ENCODE measurements around the gene CRIP2. TPM values are rescaled to one million over a fixed set of nuclear protein-coding genes. Genes with fewer than 3 reads are reported as not detected.

CRIP2 gene
- total and polyA plus RNA-seq, 7 experiments from 2014 or later = 0.65 to 180 (median 21.1) TPM

DNA sequence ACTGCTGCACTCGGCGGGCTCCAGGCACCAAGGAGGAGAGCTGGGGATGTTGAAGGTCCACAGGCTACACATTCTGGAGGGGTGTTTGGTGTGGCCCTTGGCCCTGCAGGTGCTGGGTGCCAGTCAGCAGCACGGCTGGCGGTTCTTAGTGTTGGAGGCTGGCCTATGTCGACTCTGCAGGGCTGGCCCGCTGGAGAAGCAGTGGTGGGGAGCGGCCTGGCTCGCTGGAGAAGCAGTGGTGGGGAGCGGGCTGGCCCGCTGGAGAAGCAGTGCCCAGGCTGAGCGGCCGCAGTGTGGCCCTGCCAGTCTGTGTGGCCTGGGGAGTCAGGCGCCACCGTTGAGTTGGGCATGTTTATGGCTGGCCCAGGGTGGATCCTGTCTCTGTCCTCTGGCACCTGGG, 27.6 kb upstream of the CRIP2 start:
- POLR2A ChIA-PET = interaction anchor here (1.2 kb wide), 1 partner anchor 43 kb away, joined by 4 read pairs; no protein-coding TSS in a partner anchor
- Histone ChIP-seq H3K9me3 (ENCODE audit: control insufficient read depth in 2 of 3, low read length in 3 of 3) (no peaks in the 10 kb centered on the region), H3K4me1 (ENCODE audit: control insufficient read depth in 2 of 2, insufficient read depth in 2 of 2, low read length in 2 of 2) (no peaks in the 10 kb centered on the region), H3K27ac (ENCODE audit: low read depth, low read length) (no peak overlapping the region), H3K4me3 (ENCODE audit: low read length) (no peak overlapping the region), H3K36me3 (ENCODE audit: control insufficient read depth in 2 of 3, insufficient read depth in 3 of 3, low read length in 3 of 3) (peaks cover 0 to 33% (median 0%) of the 10 kb centered on the region in 3 experiments), H3K27me3 (ENCODE audit: control insufficient read depth in 2 of 2, insufficient read depth in 2 of 2, low read length in 2 of 2) (no peaks in the 10 kb centered on the region)
- Mint-ChIP-seq H3K4me1 (peaks cover 0 to 2% (median 0%) of the 10 kb centered on the region in 7 donors), H3K27ac (peak overlapping the region in 1 of 9 donors; percentile 54), H3K27me3 (no peaks in the 10 kb centered on the region), H3K36me3 (peaks cover 0 to under 1% (median 0%) of the 10 kb centered on the region in 5 donors), H3K4me3 (no peak overlapping the region), H3K9me3 (no peaks in the 10 kb centered on the region)
- ATAC-seq = no peak
- no peak for DNase-seq
- intact Hi-C loops (cut with micrococcal nuclease) = no loop called here
- CTCF ChIA-PET = interaction anchor here (0.6 to 1.1 kb wide), 3 partner anchors 10 to 145 kb away, joined by 3 to 5 read pairs (median 4); no protein-coding TSS in a partner anchor

DNA sequence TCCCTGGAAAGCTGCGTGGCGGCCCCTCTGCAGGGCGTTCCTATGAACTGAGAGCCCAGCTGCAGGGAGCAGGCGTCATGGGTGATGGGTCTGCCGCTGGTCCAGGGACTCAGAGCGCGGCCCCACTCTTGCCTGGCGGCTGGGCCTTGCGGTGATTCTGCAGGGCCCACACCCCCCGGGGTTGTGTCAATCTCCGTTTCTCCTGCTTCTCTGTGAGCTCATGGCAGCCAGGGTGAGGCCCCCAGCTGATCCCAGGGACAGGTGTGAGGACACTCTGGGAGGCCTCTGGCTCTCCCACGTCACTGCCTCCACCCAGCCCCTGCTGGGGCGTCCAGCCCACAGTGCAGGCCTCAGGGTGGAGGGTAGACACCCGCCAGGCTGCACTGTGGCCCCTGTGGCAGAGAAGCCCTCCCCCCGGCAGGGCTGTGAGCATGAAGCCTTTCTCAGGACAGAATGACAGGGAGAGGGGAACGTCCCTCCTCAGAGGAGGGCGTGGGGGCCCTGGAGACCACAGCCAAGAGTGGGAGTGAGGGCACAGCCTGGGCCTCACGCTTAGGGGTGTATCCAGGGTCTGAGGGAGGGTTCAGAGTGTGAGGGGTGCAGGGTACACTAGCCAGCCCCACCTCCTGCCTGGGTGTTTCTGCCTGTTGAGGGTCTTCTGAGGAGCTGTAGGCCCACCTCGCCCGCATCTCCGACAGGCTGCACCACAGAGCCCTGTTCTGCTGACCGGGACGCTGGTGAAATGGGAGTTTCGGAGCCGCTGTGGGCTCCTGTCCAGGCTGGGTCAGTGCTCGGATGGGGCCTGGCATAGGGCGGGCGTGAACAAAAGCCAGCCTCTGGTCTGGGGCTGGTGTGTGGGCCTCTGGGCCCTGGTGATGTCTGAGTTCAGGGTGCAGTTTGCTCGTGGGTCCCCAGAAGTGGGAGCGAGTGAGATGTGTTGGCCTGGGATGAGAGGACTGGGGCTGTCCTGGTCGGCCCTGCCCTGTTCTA, 26.7 kb upstream of the CRIP2 start:
- Histone ChIP-seq H3K4me3 (ENCODE audit: low read length) (no peak overlapping the region), H3K36me3 (ENCODE audit: control insufficient read depth in 2 of 3, insufficient read depth in 3 of 3, low read length in 3 of 3) (peaks cover 0 to 41% (median 0%) of the 10 kb centered on the region in 3 experiments), H3K27ac (ENCODE audit: low read depth, low read length) (no peak overlapping the region), H3K4me1 (ENCODE audit: control insufficient read depth in 2 of 2, insufficient read depth in 2 of 2, low read length in 2 of 2) (no peaks in the 10 kb centered on the region), H3K27me3 (ENCODE audit: control insufficient read depth in 2 of 2, insufficient read depth in 2 of 2, low read length in 2 of 2) (no peaks in the 10 kb centered on the region), H3K9me3 (ENCODE audit: control insufficient read depth in 2 of 3, low read length in 3 of 3) (no peaks in the 10 kb centered on the region)
- ChIA-PET CTCF (interaction anchor here (0.6 to 1.9 kb wide), 5 partner anchors 11 to 77 kb away, joined by 3 to 12 read pairs (median 3); no protein-coding TSS in a partner anchor), POLR2A (interaction anchor here (0.9 to 1.2 kb wide), 2 partner anchors 42 kb away, joined by 4 read pairs; no protein-coding TSS in a partner anchor)
- ATAC-seq = no peak
- Mint-ChIP-seq H3K27ac (no peak overlapping the region), H3K4me1 (peaks cover 0 to 3% (median 0%) of the 10 kb centered on the region in 7 donors), H3K27me3 (no peaks in the 10 kb centered on the region), H3K36me3 (peaks cover 0 to 7% (median 2%) of the 10 kb centered on the region in 5 donors), H3K9me3 (no peaks in the 10 kb centered on the region), H3K4me3 (no peak overlapping the region)
- no peak for DNase-seq
- intact Hi-C loops (cut with micrococcal nuclease) = loop anchor here (1.0 to 2.0 kb wide), 6 partner anchors 26 to 80 kb away; partner anchors contain the start of gene CRIP2 (in 2 of the 2)

DNA sequence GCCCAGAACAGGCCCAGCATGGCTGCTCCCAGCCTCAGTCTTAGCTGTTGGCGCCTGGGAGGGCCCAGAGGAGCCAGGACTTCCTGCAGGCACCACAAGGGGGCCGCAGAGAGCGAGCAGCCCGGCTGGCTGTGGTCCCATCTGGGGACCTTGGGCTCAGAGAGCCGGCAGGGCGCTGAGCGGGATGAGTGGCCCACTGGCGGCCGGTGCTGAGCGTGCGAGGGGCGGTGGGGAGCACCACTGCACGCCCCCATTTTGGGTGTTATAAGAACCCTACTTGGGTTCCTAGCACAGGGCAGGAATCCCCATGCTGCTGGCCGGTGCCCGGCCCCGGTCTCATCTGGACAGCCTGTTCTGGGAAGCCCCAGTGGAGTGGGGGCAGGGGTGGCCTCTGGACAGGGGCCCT, 25.9 kb upstream of the CRIP2 start:
- ATAC-seq = peak; percentile 92

DNA sequence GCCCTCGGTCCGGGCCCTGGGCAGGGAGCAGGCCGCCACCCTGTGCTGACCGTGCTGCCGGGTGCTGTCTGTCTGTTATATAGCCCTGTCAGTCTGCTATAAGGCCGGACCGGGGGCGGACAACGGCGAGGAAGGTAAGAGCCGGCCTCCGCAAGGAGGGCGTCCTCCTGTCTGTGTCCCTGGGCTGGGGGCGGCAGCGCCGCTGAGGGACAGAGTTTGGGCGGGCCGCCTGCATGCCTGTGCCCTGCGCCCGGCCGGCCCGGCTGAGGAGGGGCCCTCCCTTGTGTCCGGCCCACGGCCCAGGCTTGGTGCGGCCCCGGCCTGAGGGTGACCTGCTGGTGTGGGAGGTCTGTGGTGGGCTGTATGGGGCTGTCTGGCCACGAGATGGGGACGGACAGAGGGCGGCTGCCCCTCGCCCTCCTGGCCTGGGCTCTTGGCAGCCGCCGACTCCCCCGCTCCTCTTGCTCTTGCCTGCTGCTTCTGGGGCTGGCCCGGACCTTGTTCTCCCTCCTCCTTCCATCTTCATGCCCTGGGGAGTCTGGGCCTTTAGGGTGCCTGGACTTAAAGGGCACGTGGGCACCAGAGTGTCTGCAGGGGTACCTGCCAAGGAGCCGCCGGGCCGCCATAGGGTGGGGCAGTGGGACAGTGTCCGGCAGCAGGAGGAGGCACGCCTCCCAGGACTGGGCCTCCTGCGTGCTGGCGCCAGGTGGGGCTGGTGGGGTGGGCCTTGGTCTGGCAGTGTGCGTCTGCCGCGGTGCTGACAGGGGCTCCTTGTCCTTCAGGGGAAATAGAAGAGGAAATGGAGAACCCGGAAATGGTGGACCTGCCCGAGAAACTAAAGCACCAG, 25.1 kb upstream of the CRIP2 start:
- H3K27me3 Mint-ChIP-seq = no peaks in the 10 kb centered on the region
- no peak overlapping the region for H3K4me3 Mint-ChIP-seq
- DNase-seq = no peak
- H3K36me3 Mint-ChIP-seq = peaks cover 0 to 11% (median 2%) of the 10 kb centered on the region in 5 donors
- no peak for ATAC-seq
- peaks cover 0 to 3% (median 0%) of the 10 kb centered on the region in 7 donors for H3K4me1 Mint-ChIP-seq
- Histone ChIP-seq H3K36me3 (ENCODE audit: control insufficient read depth in 2 of 3, insufficient read depth in 3 of 3, low read length in 3 of 3) (peaks cover 0 to 55% (median 0%) of the 10 kb centered on the region in 3 experiments), H3K9me3 (ENCODE audit: control insufficient read depth in 2 of 3, low read length in 3 of 3) (no peaks in the 10 kb centered on the region), H3K4me1 (ENCODE audit: control insufficient read depth in 2 of 2, insufficient read depth in 2 of 2, low read length in 2 of 2) (no peaks in the 10 kb centered on the region), H3K27ac (ENCODE audit: low read depth, low read length) (no peak overlapping the region), H3K27me3 (ENCODE audit: control insufficient read depth in 2 of 2, insufficient read depth in 2 of 2, low read length in 2 of 2) (no peaks in the 10 kb centered on the region), H3K4me3 (ENCODE audit: low read length) (no peak overlapping the region)
- H3K27ac Mint-ChIP-seq = no peak overlapping the region
- H3K9me3 Mint-ChIP-seq = no peaks in the 10 kb centered on the region
- CTCF ChIA-PET = interaction anchor here (0.7 kb wide), 1 partner anchor 68 kb away, joined by 3 read pairs; no protein-coding TSS in a partner anchor
- POLR2A ChIA-PET = no interaction called here
- intact Hi-C loops (cut with micrococcal nuclease) = loop anchor here in 1 of 2 donors (2.0 kb wide), 1 partner anchor 25 kb away; the partner anchor contains the start of gene CRIP2

More for the DNA sequence above, 25.9 kb upstream of the CRIP2 start:
- Histone ChIP-seq H3K27me3 (ENCODE audit: control insufficient read depth in 2 of 2, insufficient read depth in 2 of 2, low read length in 2 of 2) (no peaks in the 10 kb centered on the region), H3K9me3 (ENCODE audit: control insufficient read depth in 2 of 3, low read length in 3 of 3) (no peaks in the 10 kb centered on the region), H3K36me3 (ENCODE audit: control insufficient read depth in 2 of 3, insufficient read depth in 3 of 3, low read length in 3 of 3) (peaks cover 0 to 47% (median 0%) of the 10 kb centered on the region in 3 experiments), H3K4me3 (ENCODE audit: low read length) (no peak overlapping the region), H3K27ac (ENCODE audit: low read depth, low read length) (no peak overlapping the region), H3K4me1 (ENCODE audit: control insufficient read depth in 2 of 2, insufficient read depth in 2 of 2, low read length in 2 of 2) (no peaks in the 10 kb centered on the region)
- peaks cover 0 to 3% (median 0%) of the 10 kb centered on the region in 7 donors for H3K4me1 Mint-ChIP-seq
- POLR2A ChIA-PET = interaction anchor here (0.9 kb wide), 1 partner anchor 41 kb away, joined by 4 read pairs; no protein-coding TSS in a partner anchor
- CTCF ChIA-PET = interaction anchor here (0.6 to 1.9 kb wide), 4 partner anchors 13 to 78 kb away, joined by 3 to 12 read pairs (median 3); no protein-coding TSS in a partner anchor
- H3K36me3 Mint-ChIP-seq = peaks cover 0 to 11% (median 2%) of the 10 kb centered on the region in 5 donors
- H3K9me3 Mint-ChIP-seq = no peaks in the 10 kb centered on the region
- H3K27me3 Mint-ChIP-seq = no peaks in the 10 kb centered on the region
- H3K27ac Mint-ChIP-seq = no peak overlapping the region
- peak; percentile 45 to 76 (median 63) for DNase-seq
- H3K4me3 Mint-ChIP-seq = no peak overlapping the region
- intact Hi-C loops (cut with micrococcal nuclease) = loop anchor here (1.0 to 2.0 kb wide), 6 partner anchors 26 to 80 kb away; partner anchors contain the start of gene CRIP2 (in 2 of the 2)

DNA sequence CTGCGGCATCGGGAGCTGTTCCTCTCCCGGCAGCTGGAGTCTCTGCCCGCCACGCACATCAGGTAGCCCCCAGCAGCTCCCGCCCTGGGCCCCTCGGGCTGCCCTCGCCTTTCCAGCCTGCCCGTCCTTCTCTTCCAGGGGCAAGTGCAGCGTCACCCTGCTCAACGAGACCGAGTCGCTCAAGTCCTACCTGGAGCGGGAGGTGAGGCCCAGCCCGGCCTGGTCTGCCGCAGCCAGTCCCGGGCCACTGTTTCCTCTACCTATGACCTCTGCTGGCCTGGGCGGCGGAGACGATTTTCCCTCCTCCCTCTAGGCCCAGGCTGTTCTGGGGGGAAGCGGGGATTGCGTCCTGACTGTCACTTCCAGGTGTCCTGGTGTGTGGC, 24.5 kb upstream of the CRIP2 start:
- intact Hi-C loops (cut with micrococcal nuclease) = no loop called here
- peaks cover 0 to 61% (median 0%) of the 10 kb centered on the region in 3 experiments for H3K36me3 ChIP-seq (ENCODE audit: control insufficient read depth in 2 of 3, insufficient read depth in 3 of 3, low read length in 3 of 3)

More for the DNA sequence above, 24.5 kb upstream of the CRIP2 start:
- Histone ChIP-seq H3K4me1 (ENCODE audit: control insufficient read depth in 2 of 2, insufficient read depth in 2 of 2, low read length in 2 of 2) (no peaks in the 10 kb centered on the region), H3K9me3 (ENCODE audit: control insufficient read depth in 2 of 3, low read length in 3 of 3) (no peaks in the 10 kb centered on the region), H3K4me3 (ENCODE audit: low read length) (no peak overlapping the region), H3K27me3 (ENCODE audit: control insufficient read depth in 2 of 2, insufficient read depth in 2 of 2, low read length in 2 of 2) (no peaks in the 10 kb centered on the region), H3K27ac (ENCODE audit: low read depth, low read length) (no peak overlapping the region)
- no peaks in the 10 kb centered on the region for H3K9me3 Mint-ChIP-seq
- CTCF ChIA-PET = interaction anchor here (0.7 kb wide), 1 partner anchor 67 kb away, joined by 3 read pairs; no protein-coding TSS in a partner anchor
- no peak overlapping the region for H3K27ac Mint-ChIP-seq
- no peak for ATAC-seq
- no peak overlapping the region for H3K4me3 Mint-ChIP-seq
- H3K27me3 Mint-ChIP-seq = no peaks in the 10 kb centered on the region
- DNase-seq = no peak
- H3K36me3 Mint-ChIP-seq = peaks cover 0 to 11% (median 2%) of the 10 kb centered on the region in 5 donors
- peaks cover 0 to 3% (median 0%) of the 10 kb centered on the region in 7 donors for H3K4me1 Mint-ChIP-seq
- POLR2A ChIA-PET = no interaction called here

Data from naive thymus-derived CD4-positive, alpha-beta T cell (primary cell).